HEK293 (cell line): ENCODE measurements around the gene PDGFA.

Source experiments
- CTCF ChIP-seq: fragments of 450-650 bp; formaldehyde crosslinking; IDR thresholded peaks from 2 replicates; pipeline ENCODE4 v1.5.1; 2016; ENCODE audit warnings: missing biosample characterization, missing genetic modification characterization
- MYNN ChIP-seq: fragments of 450-650 bp; formaldehyde crosslinking; IDR thresholded peaks from 2 replicates; pipeline ENCODE4 v1.5.1; 2016; ENCODE audit warnings: missing biosample characterization, missing genetic modification characterization, borderline replicate concordance
- YY1 ChIP-seq: fragments of 450-650 bp; formaldehyde crosslinking; IDR thresholded peaks from 2 replicates; pipeline ENCODE4 v1.5.1; 2018; ENCODE audit warnings: missing biosample characterization, missing genetic modification characterization
- ZNF114 ChIP-seq: fragments of 450-650 bp; formaldehyde crosslinking; IDR thresholded peaks from 2 replicates; pipeline ENCODE4 v1.5.0; 2017; ENCODE audit warnings: missing biosample characterization, missing genetic modification characterization
- ZNF146 ChIP-seq: fragments of 450-650 bp; formaldehyde crosslinking; IDR thresholded peaks from 2 replicates; pipeline ENCODE4 v1.5.1; 2016; ENCODE audit warnings: missing biosample characterization, missing genetic modification characterization
- ZNF398 ChIP-seq: fragments of 450-650 bp; formaldehyde crosslinking; IDR thresholded peaks from 2 replicates; pipeline ENCODE4 v1.5.1; 2017; ENCODE audit warnings: missing biosample characterization, missing genetic modification characterization
- ZNF514 ChIP-seq: fragments of 450-650 bp; formaldehyde crosslinking; IDR thresholded peaks from 2 replicates; pipeline ENCODE4 v1.5.1; 2016; ENCODE audit warnings: missing biosample characterization, missing genetic modification characterization
- ZNF585B ChIP-seq: fragments of 450-650 bp; formaldehyde crosslinking; IDR thresholded peaks from 2 replicates; pipeline ENCODE4 v1.5.1; 2016; ENCODE audit warnings: missing biosample characterization, missing genetic modification characterization
- ZNF621 ChIP-seq: fragments of 450-650 bp; formaldehyde crosslinking; IDR thresholded peaks from 2 replicates; pipeline ENCODE4 v1.5.1; 2017; ENCODE audit warnings: missing biosample characterization, missing genetic modification characterization
- ZNF623 ChIP-seq: fragments of 450-650 bp; formaldehyde crosslinking; IDR thresholded peaks from 2 replicates; pipeline ENCODE4 v1.5.1; 2016; ENCODE audit warnings: missing biosample characterization, missing genetic modification characterization
- ZNF76 ChIP-seq: fragments of 450-650 bp; formaldehyde crosslinking; IDR thresholded peaks from 2 replicates; pipeline ENCODE4; 2016; ENCODE audit warnings: low read depth, missing biosample characterization, missing genetic modification characterization, borderline replicate concordance
- ZNF768 ChIP-seq: fragments of 450-650 bp; formaldehyde crosslinking; IDR thresholded peaks from 2 replicates; pipeline ENCODE4 v1.5.1; 2018; ENCODE audit warnings: missing biosample characterization, mild to moderate bottlenecking, missing genetic modification characterization

- TF ChIP-seq ZNF623 (no peak), CTCF (tag by site-specific recombination) (no peak), ZNF768 (no peak), ZNF114 (tag by site-specific recombination) (no peak), ZNF621 (tag by site-specific recombination) (no peak), ZNF76 (tag by site-specific recombination) (no peak), ZNF398 (no peak), MYNN (tag by site-specific recombination) (no peak), ZNF514 (tag by site-specific recombination) (no peak), ZNF585B (no peak), ZNF146 (tag by site-specific recombination) (no peak), YY1 (no peak)
Measured at GRCh38 chr7:459584-460373, 59.9 kb downstream of the PDGFA start.
